ENCODE measurements around the gene CIRBP.

DNA sequence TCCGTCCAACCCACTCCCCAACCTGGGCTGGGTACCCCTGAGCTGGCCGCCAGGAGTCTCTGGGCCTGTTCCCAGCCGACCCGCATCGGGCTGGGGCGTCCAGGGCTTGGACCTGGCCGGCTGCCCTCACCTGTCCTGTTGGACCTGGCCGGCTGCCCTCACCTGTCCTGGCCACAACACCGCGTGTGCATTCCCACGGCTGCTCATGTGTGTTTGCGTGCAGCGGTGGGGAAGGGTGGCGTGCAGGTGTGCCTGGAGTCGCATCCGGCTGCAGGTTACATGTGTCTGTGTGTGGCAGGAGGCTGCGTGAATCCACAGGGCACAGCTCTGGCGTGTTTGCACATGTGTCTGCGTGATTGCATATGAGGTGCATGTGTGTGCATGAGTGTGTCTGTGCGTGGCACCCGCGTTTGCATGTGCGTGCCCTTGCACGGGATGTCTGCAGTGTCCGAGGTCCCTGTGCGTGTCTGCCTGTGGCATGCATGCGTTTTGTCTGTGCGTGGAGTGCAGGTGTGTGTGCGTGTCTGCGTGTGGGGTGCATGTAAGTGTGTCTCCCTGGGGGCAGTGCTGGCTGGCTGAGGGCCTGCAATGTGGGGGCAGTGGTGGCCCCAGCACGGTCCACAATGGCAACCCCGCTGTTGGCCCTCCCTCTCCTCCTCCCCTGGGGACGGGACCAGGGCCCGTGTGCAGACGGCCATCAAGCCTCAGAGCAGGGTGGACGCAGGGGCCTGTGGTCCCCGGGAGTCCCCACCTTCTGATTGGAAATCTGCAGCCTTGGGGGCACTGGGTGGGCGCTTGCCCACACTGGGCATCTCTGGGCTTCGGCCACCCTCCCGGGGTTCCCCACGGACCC is 19.9 kb downstream of the CIRBP start:
- TF ChIP-seq POLR2A (IDR thresholded peaks at IDR 0.05) (no peak), EP300 (IDR thresholded peaks at IDR 0.05) (no peak)
- TF ChIP-seq, protein P1, sequence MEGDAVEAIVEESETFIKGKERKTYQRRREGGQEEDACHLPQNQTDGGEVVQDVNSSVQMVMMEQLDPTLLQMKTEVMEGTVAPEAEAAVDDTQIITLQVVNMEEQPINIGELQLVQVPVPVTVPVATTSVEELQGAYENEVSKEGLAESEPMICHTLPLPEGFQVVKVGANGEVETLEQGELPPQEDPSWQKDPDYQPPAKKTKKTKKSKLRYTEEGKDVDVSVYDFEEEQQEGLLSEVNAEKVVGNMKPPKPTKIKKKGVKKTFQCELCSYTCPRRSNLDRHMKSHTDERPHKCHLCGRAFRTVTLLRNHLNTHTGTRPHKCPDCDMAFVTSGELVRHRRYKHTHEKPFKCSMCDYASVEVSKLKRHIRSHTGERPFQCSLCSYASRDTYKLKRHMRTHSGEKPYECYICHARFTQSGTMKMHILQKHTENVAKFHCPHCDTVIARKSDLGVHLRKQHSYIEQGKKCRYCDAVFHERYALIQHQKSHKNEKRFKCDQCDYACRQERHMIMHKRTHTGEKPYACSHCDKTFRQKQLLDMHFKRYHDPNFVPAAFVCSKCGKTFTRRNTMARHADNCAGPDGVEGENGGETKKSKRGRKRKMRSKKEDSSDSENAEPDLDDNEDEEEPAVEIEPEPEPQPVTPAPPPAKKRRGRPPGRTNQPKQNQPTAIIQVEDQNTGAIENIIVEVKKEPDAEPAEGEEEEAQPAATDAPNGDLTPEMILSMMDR (IDR thresholded peaks at IDR 0.05), result no peak
